RWPE2 (cell line): ENCODE data around the gene LDB3.
A peak's percentile ranks its signal among the peaks of the same experiment; 100 is the strongest.

Experiments used
- ATAC-seq: fragments of 200-7000 bp; cut with Tn5 transposase; 3 replicates; pipeline ENCODE4 v1.9.1; 2021; ENCODE audit warnings: low read depth
- DNase-seq: peaks from one replicate; pipeline ENCODE4 v3.0.0-alpha.2; 2020; ENCODE audit warnings: low spot score
- H3K27ac ChIP-seq: fragments of 450-650 bp; 2 replicates; pipeline ENCODE4 v1.5.1; 2017; ENCODE audit warnings: mild to moderate bottlenecking; ENCODE audit not compliant: poor library complexity, severe bottlenecking
- H3K27me3 ChIP-seq: fragments of 250-450 bp; sonication (Bioruptor Pico); 2 replicates; pipeline ENCODE4 v1.5.1; 2021; ENCODE audit warnings: mild to moderate bottlenecking, moderate library complexity; ENCODE audit not compliant: insufficient read depth, poor library complexity, severe bottlenecking
- H3K36me3 ChIP-seq: fragments of 250-450 bp; sonication (Bioruptor Pico); 2 replicates; pipeline ENCODE4 v1.5.1; 2020; ENCODE audit warnings: low read depth, mild to moderate bottlenecking, moderate library complexity
- H3K4me1 ChIP-seq: fragments of 250-450 bp; sonication (Bioruptor Pico); 2 replicates; pipeline ENCODE4 v1.5.1; 2021; ENCODE audit warnings: mild to moderate bottlenecking, moderate library complexity; ENCODE audit not compliant: insufficient read depth, poor library complexity, severe bottlenecking
- H3K4me3 ChIP-seq: fragments of 250-450 bp; sonication (Bioruptor Pico); 2 replicates; pipeline ENCODE4 v1.5.1; 2021; ENCODE audit warnings: mild to moderate bottlenecking, moderate library complexity; ENCODE audit not compliant: severe bottlenecking
- H3K9me3 ChIP-seq: fragments of 250-450 bp; sonication (Bioruptor Pico); 2 replicates; pipeline ENCODE4 v1.5.1; 2021; ENCODE audit warnings: mild to moderate bottlenecking, moderate library complexity; ENCODE audit not compliant: severe bottlenecking
- TF ChIP-seq, protein P1 (sequence below): fragments of 450-650 bp; IDR thresholded peaks from one replicate; pipeline ENCODE4 v1.5.1; 2017; ENCODE audit warnings: mild to moderate bottlenecking, moderate library complexity; ENCODE audit not compliant: poor library complexity, severe bottlenecking

Gene LDB3

DNA sequence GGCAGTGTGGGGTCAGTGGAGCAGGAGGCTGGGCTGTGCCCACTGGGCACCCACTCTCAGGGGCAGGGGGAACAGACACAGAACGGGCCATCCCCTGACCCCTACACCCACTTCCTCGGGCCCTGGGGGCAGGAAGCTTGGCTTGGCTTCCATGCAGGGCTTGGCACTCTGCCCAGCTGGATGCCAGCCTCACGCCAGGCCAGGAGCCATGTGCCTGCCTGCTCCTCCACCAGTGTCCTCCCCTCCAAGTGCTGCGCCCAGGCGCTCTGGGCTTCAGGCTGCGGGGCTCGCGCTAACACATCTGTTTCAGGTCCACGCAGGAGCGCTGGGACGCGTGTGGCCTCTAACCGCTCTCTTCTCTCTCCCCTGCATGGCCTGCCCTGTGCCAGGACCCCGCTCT lies 12.7 kb downstream of the LDB3 start:
- no peaks in the 10 kb centered on the region for H3K9me3 ChIP-seq
- no peaks in the 10 kb centered on the region for H3K36me3 ChIP-seq
- no peaks in the 10 kb centered on the region for H3K4me1 ChIP-seq
- no peak overlapping the region for H3K4me3 ChIP-seq
- no peak overlapping the region for H3K27ac ChIP-seq
- no peaks in the 10 kb centered on the region for H3K27me3 ChIP-seq
- DNase-seq (no peak), ATAC-seq (peak; percentile 36; the same call in 1 of the 3 replicates)
- TF ChIP-seq, protein P1, sequence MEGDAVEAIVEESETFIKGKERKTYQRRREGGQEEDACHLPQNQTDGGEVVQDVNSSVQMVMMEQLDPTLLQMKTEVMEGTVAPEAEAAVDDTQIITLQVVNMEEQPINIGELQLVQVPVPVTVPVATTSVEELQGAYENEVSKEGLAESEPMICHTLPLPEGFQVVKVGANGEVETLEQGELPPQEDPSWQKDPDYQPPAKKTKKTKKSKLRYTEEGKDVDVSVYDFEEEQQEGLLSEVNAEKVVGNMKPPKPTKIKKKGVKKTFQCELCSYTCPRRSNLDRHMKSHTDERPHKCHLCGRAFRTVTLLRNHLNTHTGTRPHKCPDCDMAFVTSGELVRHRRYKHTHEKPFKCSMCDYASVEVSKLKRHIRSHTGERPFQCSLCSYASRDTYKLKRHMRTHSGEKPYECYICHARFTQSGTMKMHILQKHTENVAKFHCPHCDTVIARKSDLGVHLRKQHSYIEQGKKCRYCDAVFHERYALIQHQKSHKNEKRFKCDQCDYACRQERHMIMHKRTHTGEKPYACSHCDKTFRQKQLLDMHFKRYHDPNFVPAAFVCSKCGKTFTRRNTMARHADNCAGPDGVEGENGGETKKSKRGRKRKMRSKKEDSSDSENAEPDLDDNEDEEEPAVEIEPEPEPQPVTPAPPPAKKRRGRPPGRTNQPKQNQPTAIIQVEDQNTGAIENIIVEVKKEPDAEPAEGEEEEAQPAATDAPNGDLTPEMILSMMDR = no peak

DNA sequence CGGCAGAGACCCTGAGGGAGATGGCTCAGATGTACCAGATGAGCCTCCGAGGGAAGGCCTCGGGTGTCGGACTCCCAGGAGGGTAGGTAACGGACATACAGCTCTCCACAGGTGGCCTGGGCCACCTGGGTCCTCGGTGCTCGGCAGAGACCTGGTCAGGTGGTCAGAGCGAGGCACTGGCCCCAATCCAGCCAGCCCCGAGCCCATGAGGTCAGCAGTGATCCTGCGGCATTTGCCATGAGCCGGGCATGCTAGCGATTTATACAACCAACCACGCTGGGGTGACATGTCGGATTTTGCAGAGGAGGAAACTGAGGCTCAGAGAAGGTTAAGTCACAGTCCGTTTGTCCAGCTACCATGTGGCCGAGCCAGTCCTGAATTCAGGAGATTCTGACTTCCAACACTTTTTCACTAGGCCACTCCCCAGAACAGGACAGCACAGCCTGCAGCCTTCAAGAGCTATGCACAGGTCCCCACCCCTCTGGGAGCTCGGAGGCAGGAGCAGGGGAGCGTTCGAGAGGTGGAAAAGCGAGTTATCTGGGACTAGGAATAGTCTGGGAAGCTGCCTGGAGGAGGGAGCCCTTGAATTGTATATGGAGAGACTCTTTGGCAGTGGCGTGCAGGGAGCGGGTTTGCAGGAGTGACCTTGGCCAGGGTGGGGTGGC lies 13.5 kb downstream of the LDB3 start:
- H3K36me3 ChIP-seq = no peaks in the 10 kb centered on the region
- TF ChIP-seq, protein P1 = no peak
- no peak overlapping the region for H3K4me3 ChIP-seq
- no peak for DNase-seq
- H3K27ac ChIP-seq = no peak overlapping the region
- ATAC-seq = no peak
- H3K27me3 ChIP-seq = no peaks in the 10 kb centered on the region
- no peaks in the 10 kb centered on the region for H3K4me1 ChIP-seq
- H3K9me3 ChIP-seq = no peaks in the 10 kb centered on the region

DNA sequence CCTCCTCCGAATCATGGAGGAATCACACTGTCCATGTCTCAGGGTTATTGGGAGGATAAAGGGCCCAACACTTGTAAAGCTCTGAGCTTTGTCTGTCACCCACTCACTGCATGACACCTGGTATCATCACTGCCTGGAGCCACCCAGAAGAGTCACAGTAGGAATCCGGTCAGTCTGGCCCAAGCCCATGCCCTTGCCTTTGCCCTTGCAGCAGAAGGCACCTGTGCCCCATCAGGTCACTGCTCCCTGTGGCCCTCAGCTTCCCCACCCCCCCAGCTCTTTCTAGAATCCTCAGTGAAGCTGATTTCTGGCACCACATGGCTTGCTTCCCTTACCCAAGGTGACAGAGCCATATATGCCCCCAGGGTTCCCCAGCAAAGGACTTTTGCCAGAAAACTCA lies 14.4 kb downstream of the LDB3 start:
- Histone ChIP-seq H3K4me1 (no peaks in the 10 kb centered on the region), H3K27me3 (no peaks in the 10 kb centered on the region), H3K4me3 (no peak overlapping the region), H3K36me3 (no peaks in the 10 kb centered on the region), H3K27ac (no peak overlapping the region), H3K9me3 (no peaks in the 10 kb centered on the region)
- no peak for DNase-seq
- no peak for ATAC-seq
- TF ChIP-seq, protein P1 = no peak

DNA sequence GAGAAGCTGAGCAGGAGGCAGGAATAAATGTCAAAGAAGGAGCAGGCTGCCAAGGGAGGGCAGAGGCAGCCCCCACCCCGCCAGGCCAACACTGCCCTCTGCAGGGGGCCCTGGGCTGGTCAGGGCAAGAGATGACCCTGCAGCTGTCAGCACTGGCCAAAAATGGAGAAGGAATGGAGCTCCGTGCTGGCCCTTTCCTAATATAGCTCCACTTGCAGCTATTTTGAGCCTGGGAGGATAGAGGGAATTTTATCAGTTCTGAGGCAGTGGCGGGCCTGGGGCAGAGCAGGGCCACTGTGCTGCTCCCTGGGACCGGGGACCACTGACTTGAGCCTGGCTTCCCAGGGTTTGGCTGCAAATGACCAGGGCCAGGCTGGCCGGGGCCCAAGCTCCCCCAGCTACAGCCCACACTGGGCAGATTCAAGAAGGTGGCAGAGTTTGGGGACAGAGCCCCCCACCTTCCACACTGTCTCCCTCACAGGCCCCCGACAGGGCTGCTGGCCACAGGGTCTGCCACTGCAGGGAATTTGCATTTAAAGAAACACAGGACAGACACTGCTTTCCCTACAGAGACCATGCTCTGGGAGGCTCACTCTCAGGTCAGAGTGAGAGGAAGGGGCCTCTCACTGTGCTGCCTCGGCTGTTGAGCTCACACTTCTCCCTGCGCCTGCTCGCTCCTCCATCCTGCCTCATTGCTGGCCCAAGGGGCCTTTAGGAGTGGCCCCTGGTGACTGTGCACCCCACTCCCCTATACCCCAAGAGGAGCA lies 16.2 kb downstream of the LDB3 start:
- Histone ChIP-seq H3K36me3 (no peaks in the 10 kb centered on the region), H3K4me3 (no peak overlapping the region), H3K27ac (no peak overlapping the region), H3K9me3 (no peaks in the 10 kb centered on the region), H3K4me1 (no peaks in the 10 kb centered on the region), H3K27me3 (no peaks in the 10 kb centered on the region)
- ATAC-seq = peak; percentile 40; the same call in 2 of the 3 replicates
- no peak for DNase-seq
- TF ChIP-seq, protein P1 = peak; percentile 46

DNA sequence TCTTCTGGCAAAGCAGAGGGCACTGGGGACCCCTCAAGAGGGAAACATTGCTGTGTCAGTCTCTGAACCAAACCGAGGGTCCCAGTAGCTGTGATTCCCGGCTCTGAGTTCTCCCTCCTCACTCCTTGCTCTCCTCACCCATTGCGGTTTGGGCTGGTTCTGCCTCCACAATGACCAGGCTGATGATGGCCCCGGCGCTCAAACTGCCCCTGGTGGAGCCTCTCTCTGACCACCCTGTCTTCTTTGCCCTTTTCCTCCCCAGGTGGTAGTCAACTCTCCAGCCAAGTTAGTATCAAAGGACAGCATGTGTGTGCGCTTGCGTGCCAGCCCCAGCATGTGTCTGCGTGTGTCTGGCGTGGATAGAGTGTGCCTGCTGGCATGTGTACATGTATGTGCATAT lies 17.1 kb downstream of the LDB3 start:
- no peak overlapping the region for H3K27ac ChIP-seq
- H3K36me3 ChIP-seq = no peaks in the 10 kb centered on the region
- H3K27me3 ChIP-seq = no peaks in the 10 kb centered on the region
- TF ChIP-seq, protein P1 = no peak
- no peak for ATAC-seq
- no peak overlapping the region for H3K4me3 ChIP-seq
- DNase-seq = no peak
- H3K4me1 ChIP-seq = no peaks in the 10 kb centered on the region
- H3K9me3 ChIP-seq = no peaks in the 10 kb centered on the region
